Kidney (tissue), 14 donors: ENCODE measurements around the gene LGR6. TPM values are rescaled to one million over a fixed set of nuclear protein-coding genes. Genes with fewer than 3 reads are reported as not detected.

Experiments used
- DNase-seq, 5 donors: peaks; one replicate each; pipeline ENCODE4 v3.0.0-alpha.2; 2013 to 2020
- FAIRE-seq: peaks from 2 replicates; lab custom pipeline; 2012; peaks lifted over from hg19 to GRCh38; lab: Jason Lieb, UNC
- H3K27ac ChIP-seq, 2 donors: one replicate each; pipeline ENCODE4 v1.7.0; 2013; ENCODE audit warnings: low read depth in 2 of 2, low read length in 2 of 2, inconsistent platforms in 1 of 2
- H3K27me3 ChIP-seq: one replicate; pipeline ENCODE4 v1.7.1; 2013; ENCODE audit warnings: low read length, inconsistent platforms; ENCODE audit not compliant: control insufficient read depth, insufficient read depth
- H3K36me3 ChIP-seq, 3 donors: one replicate each; pipeline versions ENCODE4 v1.7.0 to v1.7.1; 2013; ENCODE audit warnings: low read length in 3 of 3, control low read depth in 1 of 3, inconsistent platforms in 1 of 3; ENCODE audit not compliant: insufficient read depth in 3 of 3, control insufficient read depth in 2 of 3
- H3K4me1 ChIP-seq, 3 donors: one replicate each; pipeline versions ENCODE4 v1.7.0 to v1.7.1; 2013; ENCODE audit warnings: low read length in 3 of 3, inconsistent platforms in 1 of 3, low read depth in 1 of 3; ENCODE audit not compliant: control insufficient read depth in 2 of 3, insufficient read depth in 2 of 3
- H3K4me3 ChIP-seq, 3 donors: one replicate each; pipeline versions ENCODE4 v1.7.0 to v1.8.1; 2013; ENCODE audit warnings: low read length in 3 of 3, control low read depth in 1 of 3, inconsistent platforms in 1 of 3
- H3K9ac ChIP-seq, 3 donors: one replicate each; pipeline versions ENCODE4 v1.7.0 to v1.7.1; 2013; ENCODE audit warnings: low read length in 3 of 3, control low read depth in 1 of 3, inconsistent platforms in 1 of 3
- H3K9me3 ChIP-seq, 3 donors: one replicate each; pipeline versions ENCODE4 v1.7.0 to v1.7.1; 2013; ENCODE audit warnings: low read length in 3 of 3, control low read depth in 1 of 3, inconsistent platforms in 1 of 3; ENCODE audit not compliant: control insufficient read depth in 2 of 3, insufficient read depth in 1 of 3
- CTCF ChIP-seq: IDR thresholded peaks from 3 replicates; pipeline ENCODE4 v1.5.1; 2012; ENCODE audit warnings: mild to moderate bottlenecking, moderate library complexity, borderline replicate concordance; ENCODE audit not compliant: insufficient read depth; ENCODE audit errors: extremely low read depth
- intact Hi-C: fragments of 100-400 bp; cut with DNase I; formaldehyde crosslinking; loops from one replicate; pipeline ENCODE4 v1.11.1; 2022
- polyA plus RNA-seq: library from polyadenylated mRNA; stranded (reverse); fragments of 350-450 nt; fragmentation: Illumina TruSeq; extraction: RNeasy Lipid Tissue Mini Kit (QIAGEN cat#74804); gene quantifications from one replicate; pipeline ENCODE4 v1.2.3, GENCODE V29; 2014; ENCODE audit warnings: low read depth, low replicate concordance; ENCODE audit not compliant: insufficient read depth
- total RNA-seq: library from RNA; stranded (reverse); fragmentation: NEBNext Ultra II Directional; extraction: Animal tissue kit (Norgen Biotek cat#: 25700); gene quantifications from one replicate; pipeline ENCODE4 v1.2.1, GENCODE V29; 2021
- donor health status: control.
- donor health status: control.
- donor health status: control.
- donor health status: control.
- donor health status: control.
- donor health status: DM: yes; HTN: yes; CAD: no.
- donor health status: Normal renal cell carcinoma (clear cell type).

LGR6 gene
- total and polyA plus RNA-seq, 2 donors from 2014 or later = 1.8 to 4.1 TPM

GRCh38 chr1:202202500-202203168 is 9.0 kb downstream of the LGR6 start:
- Histone ChIP-seq H3K27ac (no peak overlapping the region), H3K4me3 (no peak overlapping the region), H3K9me3 (no peaks in the 10 kb centered on the region), H3K27me3 (no peaks in the 10 kb centered on the region), H3K9ac (no peak overlapping the region), H3K36me3 (no peaks in the 10 kb centered on the region), H3K4me1 (no peaks in the 10 kb centered on the region)
- FAIRE-seq = no peak
- intact Hi-C loops = loop anchor here (5.0 kb wide), 1 partner anchor 115 kb away; no protein-coding TSS in a partner anchor
- no peak for DNase-seq
- no peak for TF ChIP-seq CTCF

GRCh38 chr1:202203238-202204039 is 9.8 kb downstream of the LGR6 start:
- no peak overlapping the region for H3K27ac ChIP-seq
- no peak overlapping the region for H3K4me3 ChIP-seq
- DNase-seq (no peak), FAIRE-seq (no peak)
- H3K4me1 ChIP-seq = no peaks in the 10 kb centered on the region
- H3K9me3 ChIP-seq = no peaks in the 10 kb centered on the region
- no peak overlapping the region for H3K9ac ChIP-seq
- no peaks in the 10 kb centered on the region for H3K27me3 ChIP-seq
- intact Hi-C loops = loop anchor here (5.0 kb wide), 1 partner anchor 114 kb away; no protein-coding TSS in a partner anchor
- TF ChIP-seq CTCF = no peak
- H3K36me3 ChIP-seq = no peaks in the 10 kb centered on the region

- no peaks in the 10 kb centered on the region for H3K4me1 ChIP-seq
- no peak overlapping the region for H3K9ac ChIP-seq
- H3K27me3 ChIP-seq = no peaks in the 10 kb centered on the region
- H3K36me3 ChIP-seq = no peaks in the 10 kb centered on the region
- no peak overlapping the region for H3K27ac ChIP-seq
- TF ChIP-seq CTCF = no peak
- H3K4me3 ChIP-seq = no peak overlapping the region
- intact Hi-C loops = loop anchor here (5.0 kb wide), 1 partner anchor 113 kb away; no protein-coding TSS in a partner anchor
- FAIRE-seq (no peak), DNase-seq (no peak)
- no peaks in the 10 kb centered on the region for H3K9me3 ChIP-seq
Observed at GRCh38 chr1:202204065-202204464, 10.5 kb downstream of the LGR6 start.
